Small intestine (tissue), 7 donors: ENCODE data around the gene LEFTY1. TPM values are rescaled to one million over a fixed set of nuclear protein-coding genes. Genes with fewer than 3 reads are reported as not detected.
A peak's percentile ranks its signal among the peaks of the same experiment; 100 is the strongest.

Source experiments
- DNase-seq, 2 donors: peaks; one replicate each; pipeline versions ENCODE4 v3.0.0 to v3.0.0-alpha.2; 2013
- FAIRE-seq: peaks from 2 replicates; lab custom pipeline; 2012; peaks lifted over from hg19 to GRCh38; lab: Jason Lieb, UNC
- H3K27ac ChIP-seq, 3 donors: one replicate each; pipeline ENCODE4 v1.5.1; 2013; ENCODE audit warnings: low read length in 2 of 3, mild to moderate bottlenecking in 2 of 3, control low read depth in 1 of 3, inconsistent platforms in 1 of 3, low read depth in 1 of 3, moderate library complexity in 1 of 3
- H3K27me3 ChIP-seq, 3 donors: one replicate each; pipeline ENCODE4 v1.6.1; 2013; ENCODE audit warnings: low read length in 3 of 3, inconsistent platforms in 1 of 3; ENCODE audit not compliant: control insufficient read depth in 3 of 3, insufficient read depth in 3 of 3
- H3K36me3 ChIP-seq, 3 donors: one replicate each; pipeline ENCODE4 v1.6.1; 2013; ENCODE audit warnings: low read length in 3 of 3, inconsistent platforms in 1 of 3, low read depth in 1 of 3, mild to moderate bottlenecking in 1 of 3, moderate library complexity in 1 of 3; ENCODE audit not compliant: control insufficient read depth in 3 of 3, insufficient read depth in 2 of 3
- H3K4me1 ChIP-seq, 3 donors: one replicate each; pipeline ENCODE4 v1.6.1; 2013; ENCODE audit warnings: low read length in 2 of 3, inconsistent platforms in 1 of 3, low read depth in 1 of 3, mild to moderate bottlenecking in 1 of 3, moderate library complexity in 1 of 3; ENCODE audit not compliant: control insufficient read depth in 3 of 3, insufficient read depth in 2 of 3
- H3K4me3 ChIP-seq, 3 donors: one replicate each; pipeline ENCODE4 v1.5.1; 2013; ENCODE audit warnings: low read length in 3 of 3, control low read depth in 1 of 3, inconsistent platforms in 1 of 3, low read depth in 1 of 3, mild to moderate bottlenecking in 1 of 3, moderate library complexity in 1 of 3
- H3K9me3 ChIP-seq, 2 donors: one replicate each; pipeline ENCODE4 v1.6.1; 2013; ENCODE audit warnings: low read depth in 1 of 2, low read length in 1 of 2; ENCODE audit not compliant: control insufficient read depth in 2 of 2, insufficient read depth in 1 of 2
- WGBS, 3 donors: extraction: QIAGEN DNeasy Blood & Tissue Kit; methylation state at CpG; one replicate each; pipeline ENCODE4 v1.1.7; 2013; 5-methylcytosine and 5-hydroxymethylcytosine counted together
- polyA plus RNA-seq, 4 donors: library from polyadenylated mRNA; stranded (reverse) in 3 of 4; unstranded in 1 of 4; fragments of 200-250 nt in 3 of 4; fragments of 120-200 nt in 1 of 4; gene quantifications; one replicate each; pipeline versions ENCODE4 v1.2.1 to v1.2.3, GENCODE V29; 2013
- donor health status: healthy with polysubstance abuse.
- donor health status: control.
- donor health status: control.
- donor health status: Bipolar disorder and iron deficiency.
- donor health status: healthy.

The LEFTY1 gene
- polyA plus RNA-seq, 4 donors = 0.19 to 0.58 TPM; not detected in 2

GRCh38 chr1:225866061-225866837, 22.7 kb downstream of the LEFTY1 start:
- H3K27ac ChIP-seq = peak overlapping the region in 1 of 3 donors; percentile 19
- no peak for DNase-seq
- no peak for FAIRE-seq

GRCh38 chr1:225865514-225865913, 23.4 kb downstream of the LEFTY1 start:
- H3K36me3 ChIP-seq = peaks cover 3 to 85% (median 29%) of the 10 kb centered on the region in 3 donors
- H3K4me3 ChIP-seq = no peak overlapping the region
- FAIRE-seq (no peak), DNase-seq (no peak)
- H3K9me3 ChIP-seq = no peaks in the 10 kb centered on the region
- peak overlapping the region in 1 of 3 donors; percentile 19 for H3K27ac ChIP-seq
- peaks cover 0 to 6% (median 3%) of the 10 kb centered on the region in 3 donors for H3K4me1 ChIP-seq
- 84 to 87% (median 84%) methylated on average over 13 of the region's 13 CpGs for WGBS, 3 donors
- H3K27me3 ChIP-seq = no peaks in the 10 kb centered on the region

More at GRCh38 chr1:225866061-225866837, 22.7 kb downstream of the LEFTY1 start:
- H3K36me3 ChIP-seq = peaks cover 5 to 85% (median 27%) of the 10 kb centered on the region in 3 donors
- peaks cover 0 to 6% (median 3%) of the 10 kb centered on the region in 3 donors for H3K4me1 ChIP-seq
- H3K9me3 ChIP-seq = no peaks in the 10 kb centered on the region
- 73 to 92% (median 86%) methylated on average over 8 of the region's 8 CpGs for WGBS, 3 donors
- H3K4me3 ChIP-seq = no peak overlapping the region
- H3K27me3 ChIP-seq = no peaks in the 10 kb centered on the region

DNA sequence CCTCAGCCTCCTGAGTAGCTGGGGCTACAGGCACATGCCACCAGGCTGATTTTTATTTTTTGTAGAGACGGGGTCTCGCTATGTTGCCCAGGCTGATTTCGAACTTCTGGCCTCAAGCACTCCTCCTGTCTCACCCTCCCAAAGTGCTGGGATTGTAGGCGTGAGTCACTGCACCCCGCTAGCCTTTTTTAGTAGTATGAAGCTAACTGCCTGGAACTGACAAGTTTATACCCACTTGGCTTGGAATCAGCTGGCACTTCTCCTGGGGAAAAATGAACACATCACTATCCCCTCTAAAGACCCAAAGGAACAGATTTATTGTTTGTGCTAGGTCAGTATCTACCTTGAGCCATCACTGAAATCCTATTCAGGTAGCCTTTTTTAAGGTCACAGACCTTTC, 25.8 kb downstream of the LEFTY1 start:
- WGBS, 3 donors = 92 to 94% (median 92%) methylated on average over 5 of the region's 5 CpGs
- Histone ChIP-seq H3K9me3 (no peaks in the 10 kb centered on the region), H3K4me3 (no peak overlapping the region), H3K4me1 (peaks cover 0 to 6% (median 3%) of the 10 kb centered on the region in 3 donors), H3K36me3 (peaks cover 3 to 88% (median 24%) of the 10 kb centered on the region in 3 donors), H3K27me3 (no peaks in the 10 kb centered on the region), H3K27ac (no peak overlapping the region)
- FAIRE-seq (no peak), DNase-seq (no peak)

- Histone ChIP-seq H3K36me3 (peaks cover 0 to 84% (median 24%) of the 10 kb centered on the region in 3 donors), H3K4me1 (peaks cover 0 to 10% (median 3%) of the 10 kb centered on the region in 3 donors), H3K27ac (no peak overlapping the region), H3K9me3 (no peaks in the 10 kb centered on the region), H3K27me3 (no peaks in the 10 kb centered on the region), H3K4me3 (no peak overlapping the region)
- DNase-seq (no peak), FAIRE-seq (no peak)
- 78 to 90% (median 89%) methylated on average over 11 to 13 of the region's 13 CpGs for WGBS, 3 donors
Observed at GRCh38 chr1:225862581-225862950, 26.4 kb downstream of the LEFTY1 start.

DNA sequence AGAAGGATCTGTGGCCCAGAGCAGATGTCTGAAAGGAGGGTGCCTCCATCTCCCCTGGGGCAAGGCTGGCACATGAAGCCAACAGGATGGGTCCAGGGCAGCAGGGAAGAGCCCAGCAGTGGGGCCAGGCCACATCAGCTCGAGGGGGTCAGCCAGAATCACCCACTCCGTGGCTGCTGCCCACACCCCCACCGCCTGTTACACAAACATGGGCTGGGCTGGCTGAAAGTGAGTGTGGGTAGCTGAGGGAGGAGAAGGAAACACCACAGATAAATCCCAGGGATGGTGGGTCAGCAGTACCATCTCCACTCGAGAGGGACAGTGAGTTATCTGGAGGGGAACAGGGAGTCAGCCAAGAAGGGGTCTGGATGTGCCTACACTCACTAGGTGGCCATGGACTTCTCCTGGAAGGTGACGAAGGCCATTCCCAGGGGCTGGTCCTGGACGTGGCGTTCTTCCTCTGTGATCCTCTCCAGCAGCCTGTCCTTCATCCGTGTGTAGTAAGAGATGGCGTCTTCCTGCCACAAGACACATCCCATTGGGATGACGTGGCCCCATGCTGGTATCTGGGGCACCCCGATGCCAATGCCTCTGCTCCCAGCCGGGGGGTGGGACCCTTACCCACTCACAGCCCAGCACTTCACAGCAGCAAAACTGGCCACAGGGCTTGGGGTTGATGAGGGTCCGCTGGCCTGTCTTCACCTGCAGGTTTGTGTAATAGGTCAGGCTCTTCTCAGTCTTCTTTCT, 26.9 kb downstream of the LEFTY1 start:
- no peak for FAIRE-seq
- WGBS, 3 donors = 89 to 91% (median 89%) methylated on average over 13 of the region's 13 CpGs
- peaks cover under 1 to 85% (median 24%) of the 10 kb centered on the region in 3 donors for H3K36me3 ChIP-seq
- H3K4me1 ChIP-seq = peaks cover 0 to 13% (median 3%) of the 10 kb centered on the region in 3 donors
- no peak overlapping the region for H3K4me3 ChIP-seq
- H3K9me3 ChIP-seq = no peaks in the 10 kb centered on the region
- H3K27ac ChIP-seq = no peak overlapping the region
- no peak for DNase-seq
- H3K27me3 ChIP-seq = no peaks in the 10 kb centered on the region

DNA sequence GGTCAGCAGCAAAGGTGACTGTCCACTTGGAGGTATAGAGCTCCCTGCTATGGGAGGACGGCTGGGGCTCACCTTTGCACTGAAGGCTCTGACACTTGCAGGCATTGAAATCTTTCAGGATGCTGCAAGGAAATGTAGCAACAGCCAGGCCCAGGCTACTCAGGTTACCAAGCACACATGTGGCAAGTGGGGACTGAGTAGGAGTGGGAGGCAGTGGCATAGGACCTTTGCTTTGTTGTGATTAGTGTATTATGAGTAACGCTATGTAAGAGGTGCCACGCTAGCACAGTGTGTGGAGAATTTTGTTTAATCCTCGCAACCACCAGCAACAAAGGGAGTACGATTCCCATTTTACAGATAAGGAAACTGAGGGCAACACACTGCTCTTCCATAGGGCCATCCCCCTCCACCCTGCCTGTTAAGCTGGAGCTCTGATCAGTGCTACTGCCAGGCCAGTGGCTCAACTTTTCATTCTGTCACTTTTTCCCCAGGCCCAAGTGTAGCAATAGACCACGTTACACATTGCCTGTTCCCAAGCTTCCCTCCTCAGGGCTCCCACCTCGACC, 28.0 kb downstream of the LEFTY1 start:
- Histone ChIP-seq H3K4me3 (no peak overlapping the region), H3K27me3 (no peaks in the 10 kb centered on the region), H3K27ac (no peak overlapping the region), H3K36me3 (peaks cover 2 to 85% (median 24%) of the 10 kb centered on the region in 3 donors), H3K9me3 (no peaks in the 10 kb centered on the region), H3K4me1 (peaks cover 0 to 24% (median 0%) of the 10 kb centered on the region in 3 donors)
- DNase-seq = no peak
- WGBS, 3 donors = 89 to 92% (median 89%) methylated on average over 7 of the region's 7 CpGs
- FAIRE-seq = no peak

DNA sequence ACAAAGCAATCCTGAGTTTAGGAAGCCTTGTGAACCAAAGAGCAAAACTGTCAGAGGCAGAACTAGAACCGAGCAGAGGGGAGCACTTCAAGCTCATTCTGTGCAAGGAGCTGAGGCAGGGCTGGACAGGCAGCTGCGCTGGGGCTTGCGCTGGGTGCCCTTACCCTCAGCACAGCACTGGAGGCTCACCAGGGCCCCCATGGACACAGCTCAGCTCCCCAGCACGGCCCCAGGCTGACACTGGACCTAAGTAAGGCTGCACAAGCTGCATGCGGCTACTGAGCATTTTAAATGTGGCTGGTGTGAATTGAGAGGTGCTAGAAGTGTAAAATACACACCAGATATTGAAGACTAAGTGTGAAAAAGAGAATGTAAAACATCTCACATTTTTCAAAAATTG, 28.8 kb downstream of the LEFTY1 start:
- Histone ChIP-seq H3K36me3 (peaks cover 2 to 81% (median 16%) of the 10 kb centered on the region in 3 donors), H3K27ac (no peak overlapping the region), H3K4me1 (peaks cover 0 to 30% (median 0%) of the 10 kb centered on the region in 3 donors), H3K4me3 (no peak overlapping the region), H3K9me3 (no peaks in the 10 kb centered on the region), H3K27me3 (no peaks in the 10 kb centered on the region)
- 83 to 91% (median 88%) methylated on average over 5 of the region's 5 CpGs for WGBS, 3 donors
- FAIRE-seq = no peak
- no peak for DNase-seq

DNA sequence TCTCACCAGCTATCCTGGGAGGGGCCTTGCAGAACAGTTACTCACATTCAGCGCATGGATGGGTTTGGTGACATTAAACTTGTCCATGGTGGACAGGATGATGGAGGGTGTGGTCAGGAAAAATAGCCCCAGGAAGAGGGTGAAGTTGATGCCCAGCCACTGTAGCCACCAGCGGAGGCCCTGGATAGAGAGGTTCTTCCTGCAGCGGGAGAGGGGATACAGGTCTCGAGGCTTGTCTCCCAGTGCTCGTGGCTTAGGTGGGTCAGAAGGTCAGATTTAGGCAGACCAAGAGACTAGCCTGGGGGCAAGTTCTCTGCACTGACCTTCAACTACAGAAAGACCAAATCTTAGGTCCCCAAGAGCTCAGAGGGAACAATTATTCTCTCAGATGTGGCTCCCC, 29.8 kb downstream of the LEFTY1 start:
- no peak for DNase-seq
- Histone ChIP-seq H3K36me3 (peaks cover 2 to 82% (median 16%) of the 10 kb centered on the region in 3 donors), H3K9me3 (no peaks in the 10 kb centered on the region), H3K4me1 (peaks cover 0 to 28% (median 0%) of the 10 kb centered on the region in 3 donors), H3K27me3 (no peaks in the 10 kb centered on the region), H3K4me3 (no peak overlapping the region), H3K27ac (no peak overlapping the region)
- no peak for FAIRE-seq
- 92 to 94% (median 93%) methylated on average over 5 of the region's 5 CpGs for WGBS, 3 donors
